Measurements from ENCODE around the gene CCDC102A. TPM values are rescaled to one million over a fixed set of nuclear protein-coding genes. Genes with fewer than 3 reads are reported as not detected.

CCDC102A gene
- total and polyA plus RNA-seq, 2 of the 13 experiments (the other 11 are each of a cell fraction or from before 2014, with no cell fraction given), result 2.1 to 2.8 TPM

DNA sequence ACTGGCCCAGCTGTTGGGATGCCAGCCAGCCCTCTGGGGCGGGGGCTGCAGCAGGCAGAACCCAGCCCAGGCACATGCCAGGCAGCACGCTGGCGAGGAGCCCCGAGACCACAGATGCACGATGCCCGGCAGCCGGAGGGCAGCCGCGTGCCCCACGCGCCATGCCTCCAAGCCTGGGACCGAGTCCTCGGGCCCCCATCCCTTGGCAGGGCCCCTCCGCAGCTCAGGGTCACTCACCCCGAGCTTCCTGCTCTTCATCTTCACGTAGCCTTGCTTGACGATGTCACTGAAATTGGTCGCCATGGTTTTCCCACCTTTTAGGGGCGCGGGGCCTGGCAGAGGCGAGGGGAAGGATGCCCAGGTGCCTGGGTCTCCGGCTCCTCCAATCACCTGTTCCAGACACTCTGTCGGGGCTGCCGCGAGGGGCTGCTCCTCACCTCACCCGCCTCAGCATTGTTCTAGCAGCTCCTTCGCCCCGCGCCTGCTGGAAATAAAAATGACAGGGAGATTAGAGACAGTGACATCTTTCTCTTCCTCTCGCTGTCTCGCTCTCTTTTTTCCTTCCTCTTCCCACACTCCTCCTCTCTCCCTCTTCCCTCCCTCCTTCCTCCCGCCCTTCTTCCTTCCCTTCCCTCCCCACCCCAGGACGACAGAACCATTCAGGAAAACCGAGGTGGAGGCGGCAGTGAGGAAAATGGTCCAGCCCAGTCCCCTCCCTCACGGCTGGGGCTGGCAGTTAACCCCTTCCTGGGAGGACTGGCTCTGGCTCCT, 57.0 kb downstream of the CCDC102A start (continued):
- TF ChIP-seq, protein P1, sequence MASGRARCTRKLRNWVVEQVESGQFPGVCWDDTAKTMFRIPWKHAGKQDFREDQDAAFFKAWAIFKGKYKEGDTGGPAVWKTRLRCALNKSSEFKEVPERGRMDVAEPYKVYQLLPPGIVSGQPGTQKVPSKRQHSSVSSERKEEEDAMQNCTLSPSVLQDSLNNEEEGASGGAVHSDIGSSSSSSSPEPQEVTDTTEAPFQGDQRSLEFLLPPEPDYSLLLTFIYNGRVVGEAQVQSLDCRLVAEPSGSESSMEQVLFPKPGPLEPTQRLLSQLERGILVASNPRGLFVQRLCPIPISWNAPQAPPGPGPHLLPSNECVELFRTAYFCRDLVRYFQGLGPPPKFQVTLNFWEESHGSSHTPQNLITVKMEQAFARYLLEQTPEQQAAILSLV (CRISPR knock-in tag; IDR thresholded peaks at IDR 0.05; ENCODE audit: borderline replicate concordance), result no peak
- peak; percentile 34; the same call in 1 of the 2 replicates for TF ChIP-seq YEATS2 (CRISPR knock-in tag; IDR thresholded peaks at IDR 0.05; ENCODE audit: borderline replicate concordance)
- TF ChIP-seq FOXO1 (CRISPR knock-in tag; IDR thresholded peaks at IDR 0.05), result no peak; the same call in 1 of the 2 replicates
- TF ChIP-seq, protein P2, sequence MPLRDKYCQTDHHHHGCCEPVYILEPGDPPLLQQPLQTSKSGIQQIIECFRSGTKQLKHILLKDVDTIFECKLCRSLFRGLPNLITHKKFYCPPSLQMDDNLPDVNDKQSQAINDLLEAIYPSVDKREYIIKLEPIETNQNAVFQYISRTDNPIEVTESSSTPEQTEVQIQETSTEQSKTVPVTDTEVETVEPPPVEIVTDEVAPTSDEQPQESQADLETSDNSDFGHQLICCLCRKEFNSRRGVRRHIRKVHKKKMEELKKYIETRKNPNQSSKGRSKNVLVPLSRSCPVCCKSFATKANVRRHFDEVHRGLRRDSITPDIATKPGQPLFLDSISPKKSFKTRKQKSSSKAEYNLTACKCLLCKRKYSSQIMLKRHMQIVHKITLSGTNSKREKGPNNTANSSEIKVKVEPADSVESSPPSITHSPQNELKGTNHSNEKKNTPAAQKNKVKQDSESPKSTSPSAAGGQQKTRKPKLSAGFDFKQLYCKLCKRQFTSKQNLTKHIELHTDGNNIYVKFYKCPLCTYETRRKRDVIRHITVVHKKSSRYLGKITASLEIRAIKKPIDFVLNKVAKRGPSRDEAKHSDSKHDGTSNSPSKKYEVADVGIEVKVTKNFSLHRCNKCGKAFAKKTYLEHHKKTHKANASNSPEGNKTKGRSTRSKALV (CRISPR knock-in tag; IDR thresholded peaks at IDR 0.05), result no peak
- no peak for TF ChIP-seq MTA3 (CRISPR knock-in tag; IDR thresholded peaks at IDR 0.05)
- TF ChIP-seq, protein P3, sequence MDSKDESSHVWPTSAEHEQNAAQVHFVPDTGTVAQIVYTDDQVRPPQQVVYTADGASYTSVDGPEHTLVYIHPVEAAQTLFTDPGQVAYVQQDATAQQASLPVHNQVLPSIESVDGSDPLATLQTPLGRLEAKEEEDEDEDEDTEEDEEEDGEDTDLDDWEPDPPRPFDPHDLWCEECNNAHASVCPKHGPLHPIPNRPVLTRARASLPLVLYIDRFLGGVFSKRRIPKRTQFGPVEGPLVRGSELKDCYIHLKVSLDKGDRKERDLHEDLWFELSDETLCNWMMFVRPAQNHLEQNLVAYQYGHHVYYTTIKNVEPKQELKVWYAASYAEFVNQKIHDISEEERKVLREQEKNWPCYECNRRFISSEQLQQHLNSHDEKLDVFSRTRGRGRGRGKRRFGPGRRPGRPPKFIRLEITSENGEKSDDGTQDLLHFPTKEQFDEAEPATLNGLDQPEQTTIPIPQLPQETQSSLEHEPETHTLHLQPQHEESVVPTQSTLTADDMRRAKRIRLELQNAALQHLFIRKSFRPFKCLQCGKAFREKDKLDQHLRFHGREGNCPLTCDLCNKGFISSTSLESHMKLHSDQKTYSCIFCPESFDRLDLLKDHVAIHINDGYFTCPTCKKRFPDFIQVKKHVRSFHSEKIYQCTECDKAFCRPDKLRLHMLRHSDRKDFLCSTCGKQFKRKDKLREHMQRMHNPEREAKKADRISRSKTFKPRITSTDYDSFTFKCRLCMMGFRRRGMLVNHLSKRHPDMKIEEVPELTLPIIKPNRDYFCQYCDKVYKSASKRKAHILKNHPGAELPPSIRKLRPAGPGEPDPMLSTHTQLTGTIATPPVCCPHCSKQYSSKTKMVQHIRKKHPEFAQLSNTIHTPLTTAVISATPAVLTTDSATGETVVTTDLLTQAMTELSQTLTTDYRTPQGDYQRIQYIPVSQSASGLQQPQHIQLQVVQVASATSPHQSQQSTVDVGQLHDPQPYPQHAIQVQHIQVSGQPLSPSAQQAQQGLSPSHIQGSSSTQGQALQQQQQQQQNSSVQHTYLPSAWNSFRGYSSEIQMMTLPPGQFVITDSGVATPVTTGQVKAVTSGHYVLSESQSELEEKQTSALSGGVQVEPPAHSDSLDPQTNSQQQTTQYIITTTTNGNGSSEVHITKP (CRISPR knock-in tag; IDR thresholded peaks at IDR 0.05; ENCODE audit: low read depth), result peak; percentile 98
- TF ChIP-seq CREB3 (CRISPR knock-in tag; IDR thresholded peaks at IDR 0.05), result no peak
- TF ChIP-seq, protein P4, sequence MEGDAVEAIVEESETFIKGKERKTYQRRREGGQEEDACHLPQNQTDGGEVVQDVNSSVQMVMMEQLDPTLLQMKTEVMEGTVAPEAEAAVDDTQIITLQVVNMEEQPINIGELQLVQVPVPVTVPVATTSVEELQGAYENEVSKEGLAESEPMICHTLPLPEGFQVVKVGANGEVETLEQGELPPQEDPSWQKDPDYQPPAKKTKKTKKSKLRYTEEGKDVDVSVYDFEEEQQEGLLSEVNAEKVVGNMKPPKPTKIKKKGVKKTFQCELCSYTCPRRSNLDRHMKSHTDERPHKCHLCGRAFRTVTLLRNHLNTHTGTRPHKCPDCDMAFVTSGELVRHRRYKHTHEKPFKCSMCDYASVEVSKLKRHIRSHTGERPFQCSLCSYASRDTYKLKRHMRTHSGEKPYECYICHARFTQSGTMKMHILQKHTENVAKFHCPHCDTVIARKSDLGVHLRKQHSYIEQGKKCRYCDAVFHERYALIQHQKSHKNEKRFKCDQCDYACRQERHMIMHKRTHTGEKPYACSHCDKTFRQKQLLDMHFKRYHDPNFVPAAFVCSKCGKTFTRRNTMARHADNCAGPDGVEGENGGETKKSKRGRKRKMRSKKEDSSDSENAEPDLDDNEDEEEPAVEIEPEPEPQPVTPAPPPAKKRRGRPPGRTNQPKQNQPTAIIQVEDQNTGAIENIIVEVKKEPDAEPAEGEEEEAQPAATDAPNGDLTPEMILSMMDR (CRISPR knock-in tag; IDR thresholded peaks at IDR 0.05), result no peak
- no peak for TF ChIP-seq DNMT3B (CRISPR knock-in tag; conservative IDR thresholded peaks at IDR 0.05)
- TF ChIP-seq MTA1 (CRISPR knock-in tag; IDR thresholded peaks at IDR 0.05; ENCODE audit: borderline replicate concordance), result no peak
- TF ChIP-seq, protein P5, sequence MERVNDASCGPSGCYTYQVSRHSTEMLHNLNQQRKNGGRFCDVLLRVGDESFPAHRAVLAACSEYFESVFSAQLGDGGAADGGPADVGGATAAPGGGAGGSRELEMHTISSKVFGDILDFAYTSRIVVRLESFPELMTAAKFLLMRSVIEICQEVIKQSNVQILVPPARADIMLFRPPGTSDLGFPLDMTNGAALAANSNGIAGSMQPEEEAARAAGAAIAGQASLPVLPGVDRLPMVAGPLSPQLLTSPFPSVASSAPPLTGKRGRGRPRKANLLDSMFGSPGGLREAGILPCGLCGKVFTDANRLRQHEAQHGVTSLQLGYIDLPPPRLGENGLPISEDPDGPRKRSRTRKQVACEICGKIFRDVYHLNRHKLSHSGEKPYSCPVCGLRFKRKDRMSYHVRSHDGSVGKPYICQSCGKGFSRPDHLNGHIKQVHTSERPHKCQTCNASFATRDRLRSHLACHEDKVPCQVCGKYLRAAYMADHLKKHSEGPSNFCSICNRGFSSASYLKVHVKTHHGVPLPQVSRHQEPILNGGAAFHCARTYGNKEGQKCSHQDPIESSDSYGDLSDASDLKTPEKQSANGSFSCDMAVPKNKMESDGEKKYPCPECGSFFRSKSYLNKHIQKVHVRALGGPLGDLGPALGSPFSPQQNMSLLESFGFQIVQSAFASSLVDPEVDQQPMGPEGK (CRISPR knock-in tag; IDR thresholded peaks at IDR 0.05), result peak; percentile 69
- TF ChIP-seq MTF2 (CRISPR knock-in tag; IDR thresholded peaks at IDR 0.05; ENCODE audit: borderline replicate concordance), result no peak
- no peak for TF ChIP-seq SPEN (CRISPR knock-in tag; IDR thresholded peaks at IDR 0.05; ENCODE audit: low read depth)
- TF ChIP-seq ZNF136 (CRISPR knock-in tag; IDR thresholded peaks at IDR 0.05; ENCODE audit: low read depth), result no peak
- no peak for TF ChIP-seq MYPOP (CRISPR knock-in tag; IDR thresholded peaks at IDR 0.05)

Measured in HepG2 (cell line).